Measurements from ENCODE around the gene TRIM25.

The TRIM25 gene

GRCh38 chr17:56925088-56925487, 11.2 kb upstream of the TRIM25 start:
- no peak for DNase-seq

- no peak for DNase-seq
Observed at GRCh38 chr17:56919717-56920116, 5.9 kb upstream of the TRIM25 start.

- no peak for DNase-seq
Observed at GRCh38 chr17:56918916-56919315, 5.1 kb upstream of the TRIM25 start.

GRCh38 chr17:56917559-56918296, 3.9 kb upstream of the TRIM25 start:
- DNase-seq, result no peak

GRCh38 chr17:56914581-56915273, 878 bp upstream of the TRIM25 start:
- no peak for DNase-seq

- no peak for DNase-seq
Observed at GRCh38 chr17:56913353-56913866, 439 bp downstream of the TRIM25 start.

- DNase-seq, result no peak
Observed at GRCh38 chr17:56913000-56913311, 893 bp downstream of the TRIM25 start.

GRCh38 chr17:56912105-56912999, 1.5 kb downstream of the TRIM25 start:
- DNase-seq, result no peak

- DNase-seq, result no peak
Observed at GRCh38 chr17:56910509-56911235, 3.2 kb downstream of the TRIM25 start.

GRCh38 chr17:56909742-56910508, 3.9 kb downstream of the TRIM25 start:
- DNase-seq, result no peak

GRCh38 chr17:56908001-56908542, 5.8 kb downstream of the TRIM25 start:
- no peak for DNase-seq

- DNase-seq, result no peak
Observed at GRCh38 chr17:56903560-56903959, 10.3 kb downstream of the TRIM25 start.

- no peak for DNase-seq
Observed at GRCh38 chr17:56902348-56902747, 11.5 kb downstream of the TRIM25 start.

- DNase-seq, result no peak
Observed at GRCh38 chr17:56899403-56899802, 14.4 kb downstream of the TRIM25 start.

GRCh38 chr17:56898874-56899273, 15.0 kb downstream of the TRIM25 start:
- no peak for DNase-seq

- no peak for DNase-seq
Observed at GRCh38 chr17:56897646-56898424, 16.0 kb downstream of the TRIM25 start.

GRCh38 chr17:56896968-56897359, 16.9 kb downstream of the TRIM25 start:
- DNase-seq, result no peak

GRCh38 chr17:56896217-56896967, 17.5 kb downstream of the TRIM25 start:
- DNase-seq, result no peak

- no peak for DNase-seq
Observed at GRCh38 chr17:56894859-56895455, 18.9 kb downstream of the TRIM25 start.

GRCh38 chr17:56893503-56893902, 20.3 kb downstream of the TRIM25 start:
- no peak for DNase-seq

All from NCI-H1436 treated with DMSO at 0.1 percent for 48 hours (cell line).